Activated CD8-positive, alpha-beta memory T cell treated with anti-CD3 and anti-CD28 coated beads, Interleukin-2, amount 50 U/mL, for 48 hours (primary cell): Measurements from ENCODE around the gene YTHDF2.

Source experiments
- DNase-seq: peaks from one replicate; pipeline ENCODE4 v3.0.0-alpha.2; 2020

The YTHDF2 gene

GRCh38 chr1:28803662-28804061 lies 66.9 kb downstream of the YTHDF2 start:
- no peak for DNase-seq

GRCh38 chr1:28804071-28804470 lies 67.3 kb downstream of the YTHDF2 start:
- no peak for DNase-seq

GRCh38 chr1:28807046-28807445 lies 70.3 kb downstream of the YTHDF2 start:
- DNase-seq, result no peak

- no peak for DNase-seq
Observed at GRCh38 chr1:28807986-28808385, 71.2 kb downstream of the YTHDF2 start.

- DNase-seq, result no peak
Observed at GRCh38 chr1:28811369-28811765, 74.6 kb downstream of the YTHDF2 start.

- DNase-seq, result no peak
Observed at GRCh38 chr1:28811766-28812668, 75.3 kb downstream of the YTHDF2 start, which contains the start of gene OPRD1. Gene OPRD1 (plus strand): TSS chr1:28812170. CDS start chr1:28812384, 214 bp downstream.

- DNase-seq, result no peak
Observed at GRCh38 chr1:28812669-28813468, 76.1 kb downstream of the YTHDF2 start.

GRCh38 chr1:28813931-28814465 lies 77.3 kb downstream of the YTHDF2 start:
- DNase-seq, result no peak

GRCh38 chr1:28815533-28816185 lies 78.9 kb downstream of the YTHDF2 start:
- DNase-seq, result no peak

GRCh38 chr1:28817133-28817532 lies 80.4 kb downstream of the YTHDF2 start:
- no peak for DNase-seq

GRCh38 chr1:28819020-28819419 lies 82.3 kb downstream of the YTHDF2 start:
- DNase-seq, result no peak
